ENCODE measurements around the gene ACVR1B.

ACVR1B gene

DNA sequence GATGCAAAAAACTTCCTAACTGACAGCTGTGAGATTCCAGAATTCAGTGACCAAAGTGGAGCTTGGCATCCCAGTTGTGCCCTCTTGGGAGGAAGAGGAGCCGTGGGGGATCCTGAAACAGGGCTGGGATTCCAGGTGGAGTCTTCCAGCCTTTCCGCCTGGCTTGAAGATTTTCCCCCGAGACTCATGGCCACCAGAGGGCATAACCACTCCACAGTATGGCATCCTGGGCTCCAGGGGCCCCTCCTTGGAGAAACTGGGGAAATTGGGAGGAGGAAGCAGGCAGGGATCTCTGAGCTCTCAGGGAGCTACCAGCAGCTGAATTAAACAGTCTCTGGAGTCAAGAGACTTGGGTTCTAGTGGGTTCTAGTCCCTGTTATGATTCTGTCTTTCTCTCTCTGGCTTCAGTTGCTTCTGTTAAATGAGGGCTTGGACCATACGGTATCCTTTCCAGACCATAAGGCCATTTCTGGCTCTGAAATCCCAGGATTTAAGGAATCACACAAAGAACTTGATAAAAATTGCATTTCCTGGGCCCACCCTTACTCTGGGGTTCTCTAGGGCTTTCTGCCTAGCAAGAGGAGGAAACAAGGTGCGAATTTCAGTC lies 52.6 kb downstream of the ACVR1B start:
- no peak for DNase-seq (ENCODE audit: low read depth)

DNA sequence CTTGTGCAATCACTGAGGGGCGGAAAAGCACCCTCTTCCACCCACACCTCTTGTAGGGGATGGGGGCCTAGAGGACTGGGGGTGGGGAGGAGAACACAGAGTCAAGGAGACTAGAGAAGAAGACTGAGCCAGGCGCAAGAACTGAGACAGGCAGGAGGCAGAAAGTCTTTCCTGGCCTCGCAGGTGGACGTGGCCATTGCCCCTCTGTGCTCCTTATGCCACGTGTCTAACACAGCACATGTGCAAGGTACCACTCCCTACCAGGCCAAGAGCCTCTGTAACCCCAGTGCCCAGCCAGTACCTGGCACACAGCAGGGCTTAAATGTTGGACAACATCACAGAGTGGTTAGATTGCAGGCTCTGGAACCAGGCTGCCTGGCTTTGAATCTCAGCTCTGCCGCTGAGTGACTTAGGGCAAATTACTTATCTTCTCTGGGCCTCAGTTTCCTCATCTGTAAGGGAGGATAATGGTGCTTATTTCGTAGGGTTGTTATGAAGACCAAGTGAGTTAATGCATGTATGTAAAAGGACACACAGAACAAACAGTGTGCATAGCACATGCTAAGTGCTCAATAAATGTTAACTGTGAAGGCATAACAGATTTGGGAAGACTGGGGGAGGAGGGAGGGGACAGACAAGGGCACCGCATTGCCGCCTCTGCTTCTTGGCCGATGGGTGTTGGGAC lies 53.9 kb downstream of the ACVR1B start:
- no peak for DNase-seq (ENCODE audit: low read depth)

DNA sequence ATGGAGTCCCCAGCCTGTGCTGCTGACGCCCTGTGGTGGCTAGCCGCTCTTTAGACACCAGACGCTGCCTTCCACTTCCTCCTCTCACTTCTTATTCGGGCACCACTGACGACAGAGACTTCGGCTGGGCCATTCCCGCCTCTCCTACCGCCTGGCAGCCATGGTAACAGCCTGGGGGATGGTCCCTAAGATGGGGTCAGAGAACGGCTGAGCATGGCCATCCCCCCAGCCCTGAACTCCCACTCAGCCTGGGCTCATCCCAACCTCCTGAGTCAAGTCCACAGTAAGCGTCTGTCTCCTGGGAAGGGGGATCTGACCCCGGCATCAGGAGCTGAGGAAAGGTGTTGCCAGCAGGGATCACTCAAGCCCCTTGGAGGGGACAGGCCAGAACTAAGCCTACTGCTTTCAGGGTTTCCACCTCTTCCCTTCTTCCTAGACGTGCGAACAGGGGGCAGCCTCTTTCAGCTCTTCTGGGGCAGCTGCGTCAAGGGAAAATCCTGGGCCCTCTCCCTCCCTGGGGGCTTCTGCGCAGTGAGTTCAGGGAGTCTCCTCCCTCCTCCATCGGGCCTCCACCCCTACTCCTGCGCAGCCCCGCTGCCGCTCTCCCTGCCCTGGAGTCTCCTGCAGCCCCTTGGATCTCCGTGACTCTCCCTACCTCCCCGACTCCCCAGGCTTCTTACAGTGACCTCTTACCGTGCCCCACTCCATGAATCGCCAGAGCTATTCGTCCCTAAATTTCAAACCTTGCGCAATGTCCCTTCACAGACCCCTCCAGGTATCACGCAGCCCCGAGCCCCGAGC lies 54.6 kb downstream of the ACVR1B start:
- no peak for DNase-seq (ENCODE audit: low read depth)

DNA sequence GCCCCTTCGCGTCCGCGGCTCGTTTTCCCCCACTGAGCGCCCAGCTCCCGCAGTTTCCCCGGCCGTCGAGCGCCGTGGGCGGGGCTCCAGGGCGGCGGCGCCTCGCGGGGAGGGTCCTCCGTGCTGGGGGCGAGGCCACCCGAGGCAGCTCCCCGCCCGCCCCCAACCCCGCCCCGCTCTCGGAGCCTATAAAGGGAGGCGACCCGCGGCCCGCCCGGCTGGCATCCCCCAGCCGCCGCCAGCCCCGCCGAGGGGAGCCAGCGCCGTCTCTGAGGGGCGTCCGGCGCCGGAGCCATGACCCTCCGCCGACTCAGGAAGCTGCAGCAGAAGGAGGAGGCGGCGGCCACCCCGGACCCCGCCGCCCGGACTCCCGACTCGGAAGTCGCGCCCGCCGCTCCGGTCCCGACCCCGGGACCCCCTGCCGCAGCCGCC lies 55.2 kb downstream of the ACVR1B start, which contains the start of gene TAMALIN:
Gene TAMALIN, plus strand, starts transcription at position 221 of the 432 bp plus-strand sequence. Its CDS starts 74 bp downstream, at position 295.
- peak; percentile 68 for DNase-seq (ENCODE audit: low read depth)

DNA sequence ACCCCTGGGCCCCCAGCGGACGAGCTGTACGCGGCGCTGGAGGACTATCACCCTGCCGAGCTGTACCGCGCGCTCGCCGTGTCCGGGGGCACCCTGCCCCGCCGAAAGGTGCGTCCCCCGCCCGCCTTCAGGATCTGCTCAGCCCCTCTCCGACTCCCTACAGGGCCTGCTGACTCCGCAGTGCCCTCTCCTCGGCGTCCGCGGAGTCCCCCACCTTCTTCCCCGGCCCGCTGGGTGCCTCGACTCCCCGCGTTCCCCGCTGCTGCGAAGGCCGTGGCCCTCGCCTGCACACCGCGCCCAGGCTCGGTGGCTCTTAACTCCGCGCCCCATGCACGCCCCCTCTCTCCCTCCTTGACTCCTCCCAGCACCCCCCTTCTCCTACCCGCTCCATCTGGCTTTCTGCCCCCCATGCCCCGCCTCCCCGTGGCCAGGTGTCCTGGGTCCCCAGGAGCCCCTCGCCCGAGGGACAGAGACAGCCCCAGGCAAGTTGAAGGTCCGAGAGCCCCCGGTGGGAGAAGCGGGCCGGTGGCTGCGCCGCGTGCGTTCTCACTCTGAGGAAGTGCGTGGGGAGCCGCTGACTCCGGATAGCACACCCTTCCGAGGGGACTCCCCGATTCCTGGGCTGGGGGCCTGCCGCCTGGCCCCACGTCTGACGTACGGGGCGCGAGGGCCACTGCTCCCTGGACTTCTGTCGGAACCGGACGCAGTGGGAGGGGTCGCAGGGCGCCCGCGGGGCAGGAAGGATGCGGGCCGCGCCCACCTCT lies 55.8 kb downstream of the ACVR1B start:
- no peak for DNase-seq (ENCODE audit: low read depth)

DNA sequence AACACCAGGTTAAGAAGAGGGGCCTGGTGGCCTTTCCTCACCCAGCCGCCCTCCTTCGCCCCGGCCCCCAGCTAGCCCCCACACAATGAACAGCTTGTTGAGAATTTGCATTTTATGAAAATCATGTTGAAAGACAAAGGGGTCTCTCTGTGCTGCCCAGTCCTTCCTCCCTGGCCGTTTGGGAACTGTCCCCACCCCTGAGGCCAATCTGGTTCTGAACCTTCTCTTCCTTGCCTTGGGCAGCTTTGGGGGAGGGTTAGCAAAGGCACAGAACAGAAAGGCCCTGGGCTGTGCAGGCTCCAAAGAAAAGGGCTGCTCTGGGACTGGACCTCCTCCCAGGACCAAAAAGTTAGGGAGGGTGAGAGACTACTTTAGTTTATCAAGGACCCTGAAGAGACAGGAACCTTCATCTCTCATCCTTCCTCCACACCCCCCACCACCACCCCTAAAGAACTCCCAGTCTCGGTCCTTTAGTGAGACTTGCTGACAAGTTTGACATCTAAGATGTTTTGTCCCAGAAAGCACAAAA lies 56.5 kb downstream of the ACVR1B start:
- DNase-seq (ENCODE audit: low read depth) = no peak

DNA sequence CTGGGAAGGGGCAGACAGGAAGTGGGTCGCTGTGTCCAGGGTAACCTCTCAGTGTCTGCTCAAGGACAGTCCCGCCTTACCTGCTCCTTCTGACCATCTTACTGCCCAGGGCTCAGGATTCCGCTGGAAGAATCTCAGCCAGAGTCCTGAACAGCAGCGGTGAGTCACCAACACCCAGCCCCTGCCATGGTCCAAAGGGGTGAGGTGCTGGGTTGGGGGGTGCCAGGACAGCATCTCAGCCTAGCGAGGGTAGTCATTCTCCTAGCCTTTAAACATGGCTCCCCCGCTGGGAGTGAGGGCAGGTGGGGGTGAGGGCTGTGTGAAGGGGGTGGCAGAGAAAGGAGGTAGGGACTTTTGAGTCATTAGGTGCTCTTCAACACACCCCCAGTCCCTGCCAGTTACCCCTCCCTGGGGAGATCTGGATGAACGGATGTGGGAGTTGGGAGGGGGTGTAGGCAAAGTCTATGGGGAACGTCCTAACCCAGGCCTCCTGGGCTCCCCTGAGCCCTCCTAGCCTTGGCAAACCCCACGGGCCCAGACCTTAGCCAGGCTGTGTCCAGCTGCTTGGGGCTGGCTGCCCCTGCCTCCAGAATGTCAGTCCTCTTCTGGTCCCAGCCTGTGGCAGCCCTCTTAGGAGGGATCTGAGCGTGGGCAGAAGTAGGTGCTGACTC lies 57.7 kb downstream of the ACVR1B start:
- no peak for DNase-seq (ENCODE audit: low read depth)

DNA sequence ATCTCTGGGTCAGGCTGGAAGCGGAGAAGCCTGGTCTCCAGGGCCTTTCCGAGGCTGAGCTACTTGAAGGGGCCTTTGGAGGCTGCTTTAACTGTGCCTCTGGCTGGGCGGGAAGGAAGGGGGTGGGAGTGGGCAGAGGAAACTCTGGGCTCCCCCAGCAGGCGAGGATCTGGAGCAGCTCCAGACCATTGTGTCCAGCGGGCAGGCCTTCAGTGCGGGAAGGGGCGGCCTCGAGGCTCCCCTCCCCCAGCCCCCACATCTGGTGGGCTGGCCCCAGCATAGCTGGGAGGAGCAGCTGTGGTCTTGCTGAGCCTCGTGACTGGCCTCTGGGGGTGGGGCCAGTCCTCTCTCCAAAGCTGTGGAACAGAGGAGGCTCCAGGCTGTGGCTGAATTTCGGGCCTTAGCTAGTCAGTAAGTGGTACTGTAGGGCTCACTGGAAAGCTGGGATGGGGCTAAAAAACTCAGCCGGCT lies 58.7 kb downstream of the ACVR1B start:
- DNase-seq (ENCODE audit: low read depth) = no peak

DNA sequence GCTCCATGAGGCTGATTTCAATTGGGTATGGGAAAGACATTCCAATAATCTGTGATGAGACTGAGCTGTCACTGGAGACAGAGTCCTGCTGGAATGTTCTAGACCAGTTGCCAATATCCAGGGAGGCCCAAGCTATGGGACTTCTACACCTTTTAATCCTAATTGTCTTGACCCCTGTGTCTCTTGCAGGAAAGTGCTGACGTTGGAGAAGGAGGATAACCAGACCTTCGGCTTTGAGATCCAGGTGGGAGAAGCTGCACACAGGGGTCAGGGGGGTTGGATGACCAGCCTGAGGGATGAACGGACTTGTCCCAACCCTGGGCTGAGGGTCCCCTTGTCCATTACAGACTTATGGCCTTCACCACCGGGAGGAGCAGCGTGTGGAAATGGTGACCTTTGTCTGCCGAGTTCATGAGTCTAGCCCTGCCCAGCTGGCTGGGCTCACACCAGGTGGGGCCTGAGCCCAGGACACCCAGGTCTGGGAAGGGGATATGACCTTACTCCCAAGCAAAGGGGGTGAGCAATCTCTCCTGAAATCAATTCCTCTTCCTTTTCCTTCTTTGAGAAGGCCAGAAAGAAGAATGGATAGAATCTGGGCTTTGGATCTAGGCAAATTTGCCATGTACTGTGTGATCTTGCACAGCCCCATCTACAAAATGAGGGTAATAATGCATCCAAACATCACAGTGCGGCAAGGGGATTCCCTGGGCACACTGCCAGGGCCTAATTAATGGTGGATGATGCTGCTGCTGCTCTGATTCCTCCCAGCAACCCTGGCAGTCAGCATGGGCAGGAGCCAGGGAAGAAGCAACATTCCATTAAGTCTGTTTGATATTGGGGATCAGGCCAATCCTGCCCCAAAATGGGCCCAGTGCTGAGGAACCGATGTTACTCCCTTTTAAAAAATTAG lies 59.4 kb downstream of the ACVR1B start:
- no peak for DNase-seq (ENCODE audit: low read depth)

DNA sequence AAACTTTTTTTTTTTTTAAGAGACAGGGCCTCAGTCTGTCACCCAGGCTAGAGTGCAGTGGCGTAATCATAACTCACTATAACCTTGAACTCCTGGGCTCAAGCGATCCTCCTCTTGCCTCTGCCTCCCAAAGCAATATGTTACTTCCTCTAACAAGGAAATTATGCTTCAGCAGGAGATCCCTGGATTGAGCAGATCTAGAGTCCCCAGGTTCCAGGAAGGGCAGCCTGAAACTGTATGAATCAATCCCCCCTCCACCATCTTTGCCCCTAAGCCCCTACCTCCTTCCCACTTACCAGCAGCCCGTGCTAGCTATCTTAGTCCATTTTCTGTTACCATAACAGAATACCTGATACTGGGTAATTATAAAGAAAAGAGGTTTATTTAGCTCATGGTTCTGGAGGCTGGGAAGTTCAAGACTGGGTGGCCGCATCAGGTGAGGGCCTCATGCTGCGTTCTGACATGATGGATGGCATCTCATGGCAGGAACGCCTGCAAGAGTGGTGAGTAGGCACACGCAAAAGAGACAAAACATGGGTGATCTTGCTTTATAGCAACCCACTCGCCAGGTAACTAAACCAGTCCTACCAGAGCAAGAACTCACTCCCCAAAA lies 60.2 kb downstream of the ACVR1B start:
- no peak for DNase-seq (ENCODE audit: low read depth)

DNA sequence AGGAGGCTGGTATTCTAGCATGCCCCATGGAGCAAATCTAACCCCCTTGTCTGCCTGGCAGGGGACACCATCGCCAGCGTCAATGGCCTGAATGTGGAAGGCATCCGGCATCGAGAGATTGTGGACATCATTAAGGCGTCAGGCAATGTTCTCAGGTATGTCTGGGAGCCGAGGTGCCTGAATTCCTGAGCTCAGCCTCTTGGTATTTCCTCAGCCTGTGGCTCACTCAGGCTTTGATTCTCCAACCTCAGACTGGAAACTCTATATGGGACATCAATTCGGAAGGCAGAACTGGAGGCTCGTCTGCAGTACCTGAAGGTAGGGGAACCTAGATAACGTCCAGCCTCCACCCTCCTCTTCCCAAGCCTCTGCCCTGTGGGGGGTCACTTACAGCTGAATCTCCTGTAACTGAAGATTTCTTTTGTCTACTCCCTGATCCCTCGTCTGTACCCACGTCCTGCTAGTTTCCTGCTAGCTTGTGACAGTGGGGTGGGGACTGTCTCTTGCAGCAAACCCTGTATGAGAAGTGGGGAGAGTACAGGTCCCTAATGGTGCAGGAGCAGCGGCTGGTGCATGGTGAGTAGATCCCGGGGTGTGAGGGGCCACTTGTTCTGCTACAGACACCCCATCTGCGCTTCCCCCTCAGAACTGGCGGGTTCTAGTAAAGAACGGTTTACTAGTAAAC lies 62.3 kb downstream of the ACVR1B start:
- no peak for DNase-seq (ENCODE audit: low read depth)

DNA sequence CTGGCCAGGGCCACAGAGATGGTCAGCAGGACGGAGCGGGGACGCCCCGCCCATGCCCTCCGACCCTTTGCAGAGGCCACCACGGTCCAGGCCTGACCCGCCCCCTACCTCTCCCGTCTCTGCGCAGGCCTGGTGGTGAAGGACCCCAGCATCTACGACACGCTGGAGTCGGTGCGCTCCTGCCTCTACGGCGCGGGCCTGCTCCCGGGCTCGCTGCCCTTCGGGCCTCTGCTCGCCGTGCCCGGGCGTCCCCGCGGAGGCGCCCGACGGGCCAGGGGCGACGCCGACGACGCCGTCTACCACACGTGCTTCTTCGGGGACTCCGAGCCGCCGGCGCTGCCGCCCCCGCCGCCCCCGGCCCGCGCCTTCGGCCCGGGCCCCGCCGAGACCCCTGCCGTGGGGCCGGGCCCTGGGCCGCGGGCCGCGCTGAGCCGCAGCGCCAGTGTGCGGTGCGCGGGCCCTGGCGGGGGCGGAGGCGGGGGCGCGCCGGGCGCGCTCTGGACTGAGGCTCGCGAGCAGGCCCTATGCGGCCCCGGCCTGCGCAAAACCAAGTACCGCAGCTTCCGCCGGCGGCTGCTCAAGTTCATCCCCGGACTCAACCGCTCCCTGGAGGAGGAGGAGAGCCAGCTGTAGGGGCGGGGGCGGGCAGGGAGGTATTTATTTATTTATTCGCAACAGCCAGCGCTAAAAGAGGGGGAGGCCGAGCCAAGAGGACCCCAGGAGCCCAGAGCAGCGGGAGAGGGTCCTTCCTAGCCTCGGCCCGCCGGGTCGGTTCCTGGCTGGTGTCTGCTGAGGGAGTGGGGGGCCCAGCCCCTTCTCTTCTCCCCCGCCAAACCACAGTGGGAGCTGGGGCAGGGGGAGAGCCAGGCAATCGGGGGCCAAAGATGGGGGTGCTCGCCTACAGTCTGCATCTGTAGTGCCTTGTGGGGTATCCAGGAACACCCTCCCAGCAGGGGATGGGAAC lies 63.4 kb downstream of the ACVR1B start:
- no peak for DNase-seq (ENCODE audit: low read depth)

DNA sequence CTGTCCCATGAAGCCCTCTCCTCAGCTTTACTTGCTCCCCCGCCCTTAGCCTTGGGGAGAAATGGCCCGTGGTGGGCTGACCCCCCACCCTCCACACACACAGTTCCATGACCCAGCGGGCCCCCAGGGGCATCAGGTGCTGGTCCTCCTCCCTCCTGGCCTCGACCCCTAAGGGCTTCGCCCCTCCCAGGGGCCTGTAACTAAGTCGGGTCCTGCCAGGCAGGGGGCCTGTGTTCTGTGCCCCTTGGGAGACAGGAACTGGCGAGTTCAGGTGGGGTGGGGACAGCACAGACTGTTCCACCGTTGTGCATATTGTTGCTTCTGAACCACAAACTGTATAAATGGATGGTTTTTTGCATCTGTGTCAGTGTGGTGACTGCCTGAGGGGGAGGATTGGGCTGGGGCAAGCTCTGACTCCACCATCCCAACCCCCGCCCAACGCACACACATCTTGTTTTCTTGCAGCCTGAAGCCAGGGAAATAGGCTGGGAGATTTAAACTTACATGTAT lies 64.1 kb downstream of the ACVR1B start:
- no peak for DNase-seq (ENCODE audit: low read depth)

DNA sequence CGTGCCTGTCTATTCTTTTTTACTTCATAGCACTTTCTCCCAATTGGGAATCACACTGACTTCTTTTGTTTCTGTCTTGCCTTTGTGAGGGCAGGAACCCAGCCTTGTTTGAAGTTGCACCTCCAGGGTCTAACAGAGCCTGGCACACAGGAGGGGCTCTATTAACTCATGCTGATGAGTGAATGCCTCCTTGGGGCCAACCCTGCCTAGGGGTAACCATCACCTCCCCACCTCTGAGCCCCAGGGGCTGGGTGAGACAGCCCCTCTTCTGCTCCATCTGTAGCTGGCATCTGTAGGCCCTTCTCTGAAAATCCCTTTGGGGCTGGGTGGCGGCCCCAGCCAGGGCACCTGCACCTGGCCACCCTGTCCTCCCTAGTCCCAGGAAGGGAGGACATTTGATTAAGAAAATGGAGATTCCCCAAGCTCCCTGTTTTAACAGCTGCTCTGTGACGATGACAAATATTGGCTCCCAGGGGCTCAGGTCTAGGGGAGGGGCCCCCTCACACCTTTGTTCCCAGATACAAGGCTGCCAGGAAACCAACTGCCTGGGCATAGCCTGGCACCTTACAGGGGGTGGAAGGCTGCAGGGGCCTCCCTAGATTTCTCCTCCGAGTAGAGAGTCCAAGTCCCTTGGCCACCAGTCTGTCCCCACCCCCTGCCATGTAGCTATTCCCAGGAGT lies 67.1 kb downstream of the ACVR1B start:
- DNase-seq (ENCODE audit: low read depth) = no peak

DNA sequence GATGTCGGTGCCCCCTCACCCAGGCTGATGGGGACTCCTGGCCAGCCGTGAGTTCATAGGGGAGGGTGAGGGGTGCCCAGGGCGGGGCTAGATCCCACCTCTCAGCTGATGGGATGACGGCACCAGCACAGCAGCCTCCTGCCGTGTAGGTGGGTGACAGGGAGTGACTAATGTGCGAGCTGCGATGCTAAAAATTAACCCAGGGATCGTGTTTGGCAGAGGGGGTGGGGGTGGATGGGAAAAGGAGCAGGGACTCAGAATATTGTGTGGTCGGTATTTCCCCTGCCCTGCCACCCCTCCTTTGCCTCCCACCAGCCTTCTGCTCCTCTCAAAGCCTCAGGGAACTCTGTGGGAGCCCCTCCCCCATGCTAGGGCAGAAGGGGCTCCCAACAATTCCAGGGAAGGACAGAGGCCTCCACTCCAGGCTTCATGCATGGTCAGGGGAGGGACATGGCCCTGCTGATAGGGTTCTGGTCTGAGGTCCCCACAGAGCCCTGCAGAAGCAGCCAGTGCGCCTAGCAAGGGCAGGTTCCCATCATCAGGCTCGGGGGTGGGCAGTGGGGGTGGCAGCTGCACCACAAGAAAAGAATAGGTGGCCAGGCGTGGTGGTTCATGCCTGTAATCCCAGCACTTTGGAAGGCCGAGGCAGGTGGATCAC lies 67.7 kb downstream of the ACVR1B start:
- DNase-seq (ENCODE audit: low read depth) = no peak

DNA sequence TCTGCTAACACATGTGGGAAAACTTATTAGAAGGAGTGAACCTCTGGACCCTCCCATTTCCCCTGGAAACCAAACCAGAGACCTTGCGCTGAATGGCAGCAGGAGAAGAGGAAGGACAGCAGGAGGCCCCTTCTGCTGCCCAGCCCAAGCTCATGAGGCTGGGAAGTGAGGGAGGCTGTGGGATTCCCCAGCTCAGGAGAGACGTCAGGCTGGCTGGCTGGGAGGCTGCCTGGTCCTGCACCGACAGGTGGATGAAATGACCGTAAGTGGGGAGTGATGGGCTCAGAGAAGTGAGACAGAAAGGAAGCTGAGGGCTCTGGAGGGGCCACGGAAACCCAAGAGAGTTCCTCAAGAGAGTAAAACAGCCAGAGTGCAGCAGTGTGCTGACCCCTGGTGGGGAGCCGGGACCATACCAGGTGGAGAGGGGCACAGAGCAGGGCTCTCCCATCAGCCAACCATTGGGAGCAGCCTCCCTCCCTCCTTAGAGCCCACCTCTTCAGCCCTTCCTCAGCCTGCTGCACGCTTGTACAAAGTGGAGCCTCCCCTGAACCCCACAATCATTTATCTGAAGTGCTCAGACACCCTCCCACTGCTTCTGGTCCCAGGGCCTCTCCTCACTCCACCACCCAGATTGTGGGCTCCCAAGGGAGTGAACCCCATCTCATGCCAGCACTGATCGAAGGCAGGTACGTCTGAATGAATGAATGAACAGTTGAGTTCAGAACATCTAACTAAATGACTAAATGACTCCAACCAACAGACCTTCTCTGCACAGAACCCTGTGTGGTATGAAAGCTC lies 69.2 kb downstream of the ACVR1B start:
- no peak for DNase-seq (ENCODE audit: low read depth)

Data from stimulated activated CD8-positive, alpha-beta memory T cell treated with anti-CD3 and anti-CD28 coated beads, Interleukin-4, amount 100 ng/mL, for 24 hours (primary cell).